HFFc6 (cell line): Measurements from ENCODE around the gene CEP152. TPM values are rescaled to one million over a fixed set of nuclear protein-coding genes. Genes with fewer than 3 reads are reported as not detected.

Experiments used
- DNase-seq: peaks from one replicate; pipeline ENCODE4 v3.0.0-alpha.2; 2018
- H3K27ac Mint-ChIP-seq: 2 replicates; pipeline ENCODE4 v1.8.0; 2020; ENCODE audit warnings: mild to moderate bottlenecking, mixed read lengths
- H3K27me3 Mint-ChIP-seq: 2 replicates; pipeline ENCODE4 v1.8.0; 2021; ENCODE audit warnings: mild to moderate bottlenecking, moderate library complexity, mixed read lengths; ENCODE audit not compliant: insufficient read depth
- H3K36me3 Mint-ChIP-seq: 2 replicates; pipeline ENCODE4 v1.8.0; 2021; ENCODE audit warnings: low read depth, mixed read lengths
- H3K4me1 Mint-ChIP-seq: 2 replicates; pipeline ENCODE4 v1.8.0; 2020; ENCODE audit warnings: low read depth, mixed read lengths
- H3K4me3 Mint-ChIP-seq: 2 replicates; pipeline ENCODE4 v1.8.0; 2020; ENCODE audit warnings: mild to moderate bottlenecking, moderate library complexity, mixed read lengths
- H3K9me3 Mint-ChIP-seq: 2 replicates; pipeline ENCODE4 v1.8.0; 2020; ENCODE audit warnings: mild to moderate bottlenecking, mixed read lengths
- total RNA-seq, 6 experiments: library from RNA; stranded (reverse); fragmentation: NEBNext Ultra II Directional; extraction: Animal tissue kit (Norgen Biotek cat#: 25700); gene quantifications; 2 replicates in 1 of 6; 3 replicates in 5 of 6; pipeline ENCODE4 v1.2.3, GENCODE V29; 2021
- TF ChIP-seq, protein P1 (sequence below): fragments of 200-600 bp; sonication (generic); IDR thresholded peaks from 2 replicates; pipeline ENCODE4 v1.5.0; 2021; ENCODE audit warnings: antibody characterized with exemption, mild to moderate bottlenecking

The CEP152 gene
- total RNA-seq, 6 experiments from 2014 or later: 3.4 to 7.5 (median 6.5) TPM

DNA sequence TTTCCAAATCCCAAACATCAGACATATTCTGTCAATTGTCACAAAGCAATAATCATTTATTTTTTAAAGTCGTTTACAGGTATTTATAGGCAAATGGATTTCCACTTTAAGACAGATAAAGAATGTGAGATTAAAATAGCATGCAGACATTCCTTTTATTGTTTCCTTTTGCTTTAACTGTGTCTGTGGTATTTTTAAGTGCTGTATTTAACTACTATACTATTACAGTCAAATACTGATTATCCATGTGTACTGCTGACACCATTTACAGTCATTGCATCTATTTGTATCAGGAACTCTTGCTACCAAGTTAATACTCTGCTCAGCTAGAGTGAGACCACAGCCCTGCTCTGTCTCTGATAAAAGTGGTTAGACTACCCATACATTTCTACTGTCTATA, 12.8 kb upstream of the CEP152 start:
- TF ChIP-seq, protein P1, sequence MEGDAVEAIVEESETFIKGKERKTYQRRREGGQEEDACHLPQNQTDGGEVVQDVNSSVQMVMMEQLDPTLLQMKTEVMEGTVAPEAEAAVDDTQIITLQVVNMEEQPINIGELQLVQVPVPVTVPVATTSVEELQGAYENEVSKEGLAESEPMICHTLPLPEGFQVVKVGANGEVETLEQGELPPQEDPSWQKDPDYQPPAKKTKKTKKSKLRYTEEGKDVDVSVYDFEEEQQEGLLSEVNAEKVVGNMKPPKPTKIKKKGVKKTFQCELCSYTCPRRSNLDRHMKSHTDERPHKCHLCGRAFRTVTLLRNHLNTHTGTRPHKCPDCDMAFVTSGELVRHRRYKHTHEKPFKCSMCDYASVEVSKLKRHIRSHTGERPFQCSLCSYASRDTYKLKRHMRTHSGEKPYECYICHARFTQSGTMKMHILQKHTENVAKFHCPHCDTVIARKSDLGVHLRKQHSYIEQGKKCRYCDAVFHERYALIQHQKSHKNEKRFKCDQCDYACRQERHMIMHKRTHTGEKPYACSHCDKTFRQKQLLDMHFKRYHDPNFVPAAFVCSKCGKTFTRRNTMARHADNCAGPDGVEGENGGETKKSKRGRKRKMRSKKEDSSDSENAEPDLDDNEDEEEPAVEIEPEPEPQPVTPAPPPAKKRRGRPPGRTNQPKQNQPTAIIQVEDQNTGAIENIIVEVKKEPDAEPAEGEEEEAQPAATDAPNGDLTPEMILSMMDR: no peak
- H3K27ac Mint-ChIP-seq: no peak overlapping the region; the same call in 1 of the 2 replicates
- H3K9me3 Mint-ChIP-seq: no peaks in the 10 kb centered on the region
- H3K4me3 Mint-ChIP-seq: peak overlapping the region; percentile 2; the same call in 1 of the 2 replicates
- 0 out of 2 replicates have a peak, but pooled peaks cover 14% of the 10 kb centered on the region for H3K36me3 Mint-ChIP-seq
- no peaks in the 10 kb centered on the region; the same call in 1 of the 2 replicates for H3K27me3 Mint-ChIP-seq
- no peak for DNase-seq
- H3K4me1 Mint-ChIP-seq: peaks cover 14% of the 10 kb centered on the region

DNA sequence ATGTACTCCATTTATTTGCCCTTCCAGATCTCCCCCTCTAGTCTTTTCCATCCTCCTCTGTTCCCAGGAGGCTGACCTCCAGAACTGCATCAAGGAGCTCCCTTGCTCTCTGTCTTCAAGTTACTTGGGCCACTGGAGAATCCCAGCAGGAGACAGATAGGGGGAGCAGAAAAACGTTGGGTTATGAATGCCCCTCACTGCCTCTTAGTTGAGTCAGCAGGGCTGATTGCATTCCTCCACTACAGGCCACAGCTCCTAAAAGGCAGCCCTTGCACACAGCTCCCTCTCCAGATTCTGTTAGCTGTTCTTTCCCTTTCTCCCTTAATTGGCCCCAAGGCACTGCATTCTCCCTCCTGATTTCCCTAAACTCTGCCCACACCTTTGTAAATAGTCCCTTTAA, 12.4 kb upstream of the CEP152 start:
- TF ChIP-seq, protein P1: no peak
- H3K36me3 Mint-ChIP-seq: 0 out of 2 replicates have a peak, but pooled peaks cover 14% of the 10 kb centered on the region
- H3K4me3 Mint-ChIP-seq: peak overlapping the region; percentile 2; the same call in 1 of the 2 replicates
- H3K4me1 Mint-ChIP-seq: peaks cover 14% of the 10 kb centered on the region
- no peak overlapping the region; the same call in 1 of the 2 replicates for H3K27ac Mint-ChIP-seq
- no peaks in the 10 kb centered on the region; the same call in 1 of the 2 replicates for H3K27me3 Mint-ChIP-seq
- peak; percentile 32 for DNase-seq
- H3K9me3 Mint-ChIP-seq: no peaks in the 10 kb centered on the region

DNA sequence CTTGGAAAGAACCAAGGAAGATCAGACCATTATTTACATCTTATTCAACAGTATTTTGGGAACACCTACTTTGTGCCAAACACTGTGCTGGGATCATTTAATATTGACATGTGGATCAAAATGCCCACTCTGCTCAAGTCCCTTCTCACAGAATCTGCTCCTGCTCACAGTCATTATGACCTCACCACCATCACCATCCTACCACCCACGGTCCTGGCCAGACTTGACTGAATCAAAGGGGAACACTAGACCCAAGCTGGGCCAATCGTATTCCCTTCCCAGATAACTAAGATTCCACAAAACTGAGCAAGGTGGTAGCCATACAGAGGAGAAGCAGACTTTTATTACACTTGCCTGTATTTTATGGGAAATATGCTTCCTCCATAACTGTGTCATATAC, 3.4 kb upstream of the CEP152 start:
- no peak for DNase-seq
- no peak overlapping the region for H3K27ac Mint-ChIP-seq
- no peaks in the 10 kb centered on the region for H3K9me3 Mint-ChIP-seq
- no peak overlapping the region for H3K4me3 Mint-ChIP-seq
- no peaks in the 10 kb centered on the region for H3K36me3 Mint-ChIP-seq
- TF ChIP-seq, protein P1: no peak
- H3K27me3 Mint-ChIP-seq: no peaks in the 10 kb centered on the region
- H3K4me1 Mint-ChIP-seq: peaks cover 19% of the 10 kb centered on the region

DNA sequence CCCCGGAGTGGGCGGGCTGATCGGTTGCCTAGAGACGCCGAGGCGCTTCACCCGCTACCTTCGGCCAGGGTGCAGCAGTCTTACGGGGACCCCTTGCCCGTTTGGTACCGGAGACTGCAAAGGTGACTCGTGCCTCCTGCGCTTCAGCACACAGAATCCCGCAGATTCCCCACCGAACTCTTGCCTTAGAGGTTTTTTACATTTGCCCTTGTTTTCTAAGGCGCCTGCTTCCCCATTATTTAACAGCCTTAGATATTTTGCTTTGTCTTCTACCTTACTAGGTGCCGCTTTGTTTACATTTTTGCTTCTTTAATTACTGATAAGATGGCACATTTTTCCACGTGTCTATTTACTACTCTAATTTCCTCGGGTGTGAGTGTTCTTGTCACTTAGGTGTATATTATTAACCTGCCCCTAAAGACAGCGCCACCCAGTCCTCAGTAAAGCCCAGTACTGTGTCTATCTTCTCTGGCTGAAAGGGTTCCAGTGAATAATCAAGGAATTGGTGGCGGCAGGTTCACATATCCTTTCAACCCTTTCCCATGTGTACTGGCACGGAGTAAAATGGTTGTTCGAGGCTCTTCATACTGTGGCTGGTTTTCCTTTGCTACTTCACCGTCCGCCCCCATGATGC, 573 bp upstream of the CEP152 start:
- Mint-ChIP-seq H3K4me1 (peaks cover 33% of the 10 kb centered on the region), H3K9me3 (no peaks in the 10 kb centered on the region), H3K36me3 (no peaks in the 10 kb centered on the region), H3K4me3 (peak overlapping the region; percentile 96), H3K27ac (peak overlapping the region; percentile 55), H3K27me3 (no peaks in the 10 kb centered on the region)
- TF ChIP-seq, protein P1: peak; percentile 27; the same call in 1 of the 2 replicates
- no peak for DNase-seq

DNA sequence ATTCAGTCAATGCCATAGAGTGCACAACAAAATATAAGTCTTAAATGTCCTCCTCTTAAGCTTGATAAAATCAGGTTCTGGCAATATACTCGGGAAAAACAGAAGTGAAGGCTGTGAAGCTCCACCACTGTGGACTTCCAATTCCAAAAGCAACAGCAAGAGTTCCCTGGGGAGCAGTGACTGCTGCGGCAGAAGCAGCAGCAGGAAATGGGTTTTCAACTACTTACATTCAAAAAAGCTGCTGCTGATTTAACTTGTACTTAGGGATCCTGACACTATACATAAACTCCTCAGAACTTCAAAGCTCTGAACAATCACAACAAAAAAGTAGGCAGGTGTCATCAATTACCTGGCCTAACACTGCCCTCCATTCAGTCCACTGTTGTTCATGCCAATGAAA, 4.7 kb downstream of the CEP152 start:
- Mint-ChIP-seq H3K4me1 (peaks cover 64% of the 10 kb centered on the region), H3K36me3 (peaks cover 11% of the 10 kb centered on the region; the same call in 1 of the 2 replicates), H3K27ac (peak overlapping the region; percentile 15), H3K9me3 (no peaks in the 10 kb centered on the region), H3K27me3 (no peaks in the 10 kb centered on the region), H3K4me3 (no peak overlapping the region)
- TF ChIP-seq, protein P1: no peak
- no peak for DNase-seq
